ENCODE measurements around the gene CUX1.

DNA sequence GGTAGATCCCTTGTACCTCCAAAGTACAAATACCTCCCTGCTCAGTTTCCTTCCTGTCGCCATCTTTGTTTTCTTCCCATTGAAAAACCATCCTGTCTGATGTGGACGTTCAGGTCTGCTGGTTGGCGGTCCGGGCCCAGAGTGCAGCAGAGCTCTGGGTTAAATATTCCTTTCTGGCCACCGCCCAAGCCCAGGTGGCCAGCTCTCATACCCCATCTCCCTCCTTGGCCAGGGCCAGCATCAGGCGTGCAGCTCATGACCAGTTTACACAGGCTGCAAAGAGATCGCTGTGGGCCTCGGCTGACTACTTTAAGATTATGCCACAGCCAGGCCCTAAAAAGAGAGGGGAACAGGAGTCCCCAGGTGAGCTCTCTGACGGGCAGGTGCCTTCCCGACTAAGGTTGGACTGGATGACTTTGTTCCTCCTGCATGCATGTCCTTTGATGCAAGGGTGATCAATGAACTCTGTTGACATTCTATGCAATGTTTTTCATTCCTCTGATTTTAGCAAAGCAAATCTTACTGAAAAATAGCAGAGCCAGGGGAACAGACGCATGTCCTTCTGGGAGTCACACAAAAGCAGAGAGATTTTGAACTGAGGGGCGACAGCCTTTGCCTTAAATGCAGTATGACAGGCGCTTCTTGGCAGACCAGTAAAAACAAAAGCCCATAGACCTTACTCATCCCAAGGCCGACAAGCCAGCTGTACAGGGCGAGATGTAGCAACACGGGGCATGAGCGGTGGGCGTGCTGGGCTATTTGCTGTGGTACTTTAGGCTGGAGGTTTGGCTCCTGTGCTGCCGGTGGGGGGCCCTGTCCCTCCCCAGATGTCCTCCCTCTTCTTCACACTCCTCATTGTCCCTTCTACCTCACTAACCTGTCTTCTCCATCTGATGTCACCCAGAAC lies 435.9 kb downstream of the CUX1 start:
- TF ChIP-seq ZNF8 (CRISPR knock-in tag; IDR thresholded peaks at IDR 0.05) (no peak), ZNF70 (CRISPR knock-in tag; IDR thresholded peaks at IDR 0.05) (no peak), ZFP30 (CRISPR knock-in tag; IDR thresholded peaks at IDR 0.05) (no peak), ISL1 (CRISPR knock-in tag; IDR thresholded peaks at IDR 0.05) (no peak), SNAI2 (CRISPR knock-in tag; IDR thresholded peaks at IDR 0.05) (no peak)

Data from SK-N-SH treated with all-trans-retinoic acid at 6 μM for 48 hours (cell line).